ENCODE data around the gene ADCK1.

DNA sequence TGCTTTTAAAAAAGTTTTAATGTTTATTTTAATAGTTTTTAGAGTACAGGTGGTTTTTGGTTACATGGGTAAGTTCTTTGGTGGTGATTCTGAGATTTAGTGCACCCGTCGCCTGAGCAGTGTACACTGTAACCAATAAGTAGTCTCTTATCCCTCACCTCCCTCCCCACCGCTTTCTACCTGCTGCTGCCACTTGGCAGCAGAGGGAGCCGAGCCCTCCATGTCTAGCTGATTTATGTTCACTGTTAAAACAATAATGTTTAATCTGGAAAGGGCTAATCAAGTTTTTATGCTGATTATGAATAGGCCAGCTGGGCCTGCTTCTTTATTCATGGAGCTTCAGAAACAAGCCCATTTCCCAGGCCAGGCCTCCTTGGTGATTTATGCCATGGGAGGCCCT, 73.1 kb downstream of the ADCK1 start:
- TF ChIP-seq ZNF263 (CRISPR knock-in tag; IDR thresholded peaks at IDR 0.05; ENCODE audit: low read depth) (no peak), CTCF (IDR thresholded peaks at IDR 0.05) (no peak), NR2C2 (CRISPR knock-in tag; IDR thresholded peaks at IDR 0.05) (no peak)

All from WTC11 (cell line).